ENCODE measurements around the gene VASN. TPM values are rescaled to one million over a fixed set of nuclear protein-coding genes. Genes with fewer than 3 reads are reported as not detected.

Gene VASN
- total and polyA plus RNA-seq, 9 of the 15 experiments (the other 6 are each of a cell fraction or from before 2014, with no cell fraction given): 0.01 to 2.5 (median 0.41) TPM; not detected in 1

GRCh38 chr16:4330277-4330874 lies 41.3 kb upstream of the VASN start (continued):
- TF ChIP-seq REST (IDR thresholded peaks at IDR 0.05; ENCODE audit: borderline replicate concordance) (peak; percentile 92), REST (CRISPR knock-in tag; IDR thresholded peaks at IDR 0.05; ENCODE audit: low read depth) (no peak), DEAF1 (CRISPR knock-in tag; IDR thresholded peaks at IDR 0.05) (peak; percentile 88), ZKSCAN1 (IDR thresholded peaks at IDR 0.05; ENCODE audit: low read depth, low read length) (0 out of 2 replicates have a peak, but pooled peaks have one; percentile 43), HMGXB4 (CRISPR knock-in tag; IDR thresholded peaks at IDR 0.05) (no peak), RCOR1 (IDR thresholded peaks at IDR 0.05; ENCODE audit: borderline replicate concordance in 1 of 2, low read depth in 2 of 2, low read length in 2 of 2) (0 out of 4 replicates have a peak, but pooled peaks of 1 of the 2 experiments have one; percentile 7), SMC3 (conservative IDR thresholded peaks at IDR 0.05; ENCODE audit: insufficient read depth, low read depth, low read length) (peak; percentile 98), RAD21 (CRISPR knock-in tag; conservative IDR thresholded peaks at IDR 0.05 in 1 of 2, IDR thresholded peaks at IDR 0.05 in 1 of 2) (peak; percentile 95 to 97), STAG1 (CRISPR knock-in tag; IDR thresholded peaks at IDR 0.05; ENCODE audit: borderline replicate concordance) (peak; percentile 64; the same call in 1 of the 2 replicates), JUND (IDR thresholded peaks at IDR 0.05; ENCODE audit: borderline replicate concordance, low read depth, low read length) (peak; percentile 30; the same call in 1 of the 2 replicates), JUND (tag; IDR thresholded peaks at IDR 0.05; ENCODE audit: borderline replicate concordance, low read depth, low read length) (no peak), ZNF77 (CRISPR knock-in tag; IDR thresholded peaks at IDR 0.05) (no peak), HIVEP1 (CRISPR knock-in tag; IDR thresholded peaks at IDR 0.05) (no peak), ARID2 (IDR thresholded peaks at IDR 0.05) (peak; percentile 69; the same call in 1 of the 2 replicates)

Measured in K562 (cell line).